NCI-H1694 treated with DMSO at 0.1 percent for 48 hours (cell line): ENCODE data around the gene TUBB3.
"Not testable (repeated sequence)": the region's sequence is repeated elsewhere in the genome, so short reads cannot be mapped to it uniquely, and the experiment has no call there.

ENCODE experiments used
- DNase-seq: peaks from one replicate; lab custom pipeline; 2025; lab: John Stamatoyannopoulos, UW

TUBB3 gene

DNA sequence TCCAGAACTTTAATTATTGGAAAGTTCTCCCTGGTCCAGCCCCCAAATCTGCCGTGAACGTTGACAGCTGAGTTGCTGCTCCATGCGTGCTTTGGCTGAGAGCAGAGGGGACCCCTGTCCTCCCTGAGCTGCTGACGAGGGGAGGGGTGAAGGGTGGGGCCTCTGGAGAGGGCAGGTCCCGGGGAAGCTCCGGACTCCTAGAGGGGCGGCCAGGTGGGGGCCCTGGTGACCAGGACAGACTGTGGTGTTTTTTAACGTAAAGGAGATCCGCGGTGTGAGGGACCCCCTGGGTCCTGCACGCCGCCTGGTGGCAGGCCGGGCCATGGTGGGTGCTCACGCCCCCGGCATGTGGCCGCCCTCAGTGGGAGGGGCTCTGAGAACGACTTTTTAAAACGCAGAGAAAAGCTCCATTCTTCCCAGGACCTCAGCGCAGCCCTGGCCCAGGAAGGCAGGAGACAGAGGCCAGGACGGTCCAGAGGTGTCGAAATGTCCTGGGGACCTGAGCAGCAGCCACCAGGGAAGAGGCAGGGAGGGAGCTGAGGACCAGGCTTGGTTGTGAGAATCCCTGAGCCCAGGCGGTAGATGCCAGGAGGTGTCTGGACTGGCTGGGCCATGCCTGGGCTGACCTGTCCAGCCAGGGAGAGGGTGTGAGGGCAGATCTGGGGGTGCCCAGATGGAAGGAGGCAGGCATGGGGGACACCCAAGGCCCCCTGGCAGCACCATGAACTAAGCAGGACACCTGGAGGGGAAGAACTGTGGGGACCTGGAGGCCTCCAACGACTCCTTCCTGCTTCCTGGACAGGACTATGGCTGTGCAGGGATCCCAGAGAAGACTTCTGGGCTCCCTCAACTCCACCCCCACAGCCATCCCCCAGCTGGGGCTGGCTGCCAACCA is 4.4 kb upstream of the TUBB3 start, which contains the start of gene MC1R:
Gene MC1R (plus strand): TSS at position 410 of the 895 bp plus-strand sequence. CDS start 397 bp downstream, at position 807.
- no peak for DNase-seq

DNA sequence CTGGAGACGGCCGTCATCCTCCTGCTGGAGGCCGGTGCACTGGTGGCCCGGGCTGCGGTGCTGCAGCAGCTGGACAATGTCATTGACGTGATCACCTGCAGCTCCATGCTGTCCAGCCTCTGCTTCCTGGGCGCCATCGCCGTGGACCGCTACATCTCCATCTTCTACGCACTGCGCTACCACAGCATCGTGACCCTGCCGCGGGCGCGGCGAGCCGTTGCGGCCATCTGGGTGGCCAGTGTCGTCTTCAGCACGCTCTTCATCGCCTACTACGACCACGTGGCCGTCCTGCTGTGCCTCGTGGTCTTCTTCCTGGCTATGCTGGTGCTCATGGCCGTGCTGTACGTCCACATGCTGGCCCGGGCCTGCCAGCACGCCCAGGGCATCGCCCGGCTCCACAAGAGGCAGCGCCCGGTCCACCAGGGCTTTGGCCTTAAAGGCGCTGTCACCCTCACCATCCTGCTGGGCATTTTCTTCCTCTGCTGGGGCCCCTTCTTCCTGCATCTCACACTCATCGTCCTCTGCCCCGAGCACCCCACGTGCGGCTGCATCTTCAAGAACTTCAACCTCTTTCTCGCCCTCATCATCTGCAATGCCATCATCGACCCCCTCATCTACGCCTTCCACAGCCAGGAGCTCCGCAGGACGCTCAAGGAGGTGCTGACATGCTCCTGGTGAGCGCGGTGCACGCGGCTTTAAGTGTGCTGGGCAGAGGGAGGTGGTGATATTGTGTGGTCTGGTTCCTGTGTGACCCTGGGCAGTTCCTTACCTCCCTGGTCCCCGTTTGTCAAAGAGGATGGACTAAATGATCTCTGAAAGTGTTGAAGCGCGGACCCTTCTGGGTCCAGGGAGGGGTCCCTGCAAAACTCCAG is 3.4 kb upstream of the TUBB3 start:
- DNase-seq = no peak

DNA sequence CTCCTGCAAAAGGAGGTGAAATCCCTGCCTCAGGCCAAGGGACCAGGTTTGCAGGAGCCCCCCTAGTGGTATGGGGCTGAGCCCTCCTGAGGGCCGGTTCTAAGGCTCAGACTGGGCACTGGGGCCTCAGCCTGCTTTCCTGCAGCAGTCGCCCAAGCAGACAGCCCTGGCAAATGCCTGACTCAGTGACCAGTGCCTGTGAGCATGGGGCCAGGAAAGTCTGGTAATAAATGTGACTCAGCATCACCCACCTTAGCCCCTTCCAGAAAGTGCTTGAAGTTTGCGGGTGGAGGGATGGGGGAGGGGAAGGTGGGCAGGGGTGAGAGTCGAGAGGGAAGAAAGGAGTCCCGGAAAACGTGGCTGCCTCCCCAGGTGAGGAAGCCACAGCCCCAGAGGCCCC is 2.4 kb upstream of the TUBB3 start:
- no peak for DNase-seq

GRCh38 chr16:89921131-89921701 is 1.9 kb upstream of the TUBB3 start:
- no peak for DNase-seq

DNA sequence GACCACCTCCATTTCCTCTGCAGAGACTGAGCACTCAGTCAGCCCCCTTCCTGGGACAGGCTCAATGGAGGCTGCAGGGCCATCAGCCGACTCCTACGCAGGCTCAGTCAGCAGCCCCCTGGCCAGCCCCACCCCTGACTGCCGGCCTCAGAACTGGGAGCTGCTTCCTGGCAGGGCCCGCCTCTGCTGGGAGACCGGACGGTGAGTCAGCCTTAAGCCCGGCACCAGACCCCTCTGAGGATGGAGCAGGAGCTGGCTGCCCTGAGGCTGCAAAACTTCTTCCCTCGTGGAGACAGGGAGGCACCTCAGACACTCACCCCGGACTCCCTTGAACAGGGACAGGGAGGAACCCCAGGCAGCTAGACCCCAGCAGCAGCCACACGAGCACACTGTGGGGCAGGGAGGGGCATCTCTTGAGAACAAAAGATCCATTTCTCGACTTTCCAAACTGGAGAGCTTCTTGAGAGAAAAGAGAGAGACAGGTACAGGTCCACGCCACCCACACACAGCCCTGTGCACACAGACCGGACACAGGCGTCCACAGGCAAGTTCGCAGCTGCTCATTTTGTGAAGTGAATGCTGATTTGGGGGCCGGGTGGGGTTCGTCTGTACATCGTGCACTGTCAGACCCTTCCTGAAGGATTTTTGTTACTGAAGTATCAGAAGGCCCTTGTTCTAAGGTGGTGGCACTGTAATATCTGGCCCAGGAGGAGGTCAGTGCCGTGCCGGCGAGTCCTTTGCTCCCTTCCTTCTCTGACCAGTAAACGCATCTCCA is 1.3 kb upstream of the TUBB3 start:
- DNase-seq = no peak

DNA sequence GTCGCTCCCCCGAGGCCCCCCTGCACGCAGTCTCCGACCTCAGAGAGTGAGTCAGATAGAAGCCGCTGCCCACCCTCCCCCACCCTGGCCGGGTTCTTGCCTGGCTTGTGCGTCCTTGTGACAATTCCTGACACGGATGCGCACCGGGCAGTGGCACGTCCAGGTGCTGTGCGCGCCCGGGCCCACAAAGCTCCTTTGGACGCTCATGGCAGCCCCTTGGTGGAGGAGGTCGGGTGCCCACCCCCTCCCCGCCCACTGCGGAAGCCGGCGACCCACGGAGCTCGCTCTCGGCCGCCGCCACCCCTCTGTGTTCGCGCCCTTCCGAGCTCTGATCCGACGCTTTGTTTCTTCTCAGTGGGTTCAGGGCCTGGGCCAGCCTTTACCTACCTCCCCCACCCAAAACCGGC is 662 bp upstream of the TUBB3 start:
- no peak for DNase-seq

GRCh38 chr16:89923640-89924296 is 626 bp downstream of the TUBB3 start:
- no peak for DNase-seq

DNA sequence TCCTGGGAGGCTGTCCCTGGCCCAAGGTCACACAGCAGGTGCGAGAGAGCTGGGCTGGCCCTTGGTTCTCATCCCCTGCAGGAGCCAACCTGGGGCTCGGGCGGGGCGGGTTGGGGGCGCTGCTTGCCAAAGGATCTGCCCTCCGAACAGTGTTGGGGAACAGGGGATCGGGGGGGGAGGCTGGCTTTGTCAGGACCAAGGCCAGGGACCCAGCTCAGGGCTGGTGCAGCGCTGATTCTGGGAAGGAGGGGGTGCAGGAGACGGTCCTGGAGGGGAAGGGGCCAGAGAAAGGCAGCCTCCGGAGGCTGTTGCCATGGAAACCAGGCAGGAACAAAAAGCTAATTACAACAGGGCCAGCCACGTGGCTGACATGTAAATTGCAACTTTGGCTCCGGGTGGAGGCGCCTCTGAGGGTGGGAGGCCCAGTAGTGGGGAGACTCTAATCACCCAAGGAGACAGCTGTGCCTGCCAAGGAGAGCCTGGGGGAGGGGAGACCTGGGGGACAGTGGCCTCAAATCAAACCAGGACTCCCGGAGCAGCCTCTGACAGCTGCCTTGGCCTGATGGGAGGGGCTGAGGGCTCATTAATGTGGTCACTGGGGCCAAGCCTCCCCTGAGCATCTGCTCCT is 1.3 kb downstream of the TUBB3 start:
- DNase-seq = peak; percentile 14

GRCh38 chr16:89924925-89925307 is 1.8 kb downstream of the TUBB3 start:
- DNase-seq = no peak

DNA sequence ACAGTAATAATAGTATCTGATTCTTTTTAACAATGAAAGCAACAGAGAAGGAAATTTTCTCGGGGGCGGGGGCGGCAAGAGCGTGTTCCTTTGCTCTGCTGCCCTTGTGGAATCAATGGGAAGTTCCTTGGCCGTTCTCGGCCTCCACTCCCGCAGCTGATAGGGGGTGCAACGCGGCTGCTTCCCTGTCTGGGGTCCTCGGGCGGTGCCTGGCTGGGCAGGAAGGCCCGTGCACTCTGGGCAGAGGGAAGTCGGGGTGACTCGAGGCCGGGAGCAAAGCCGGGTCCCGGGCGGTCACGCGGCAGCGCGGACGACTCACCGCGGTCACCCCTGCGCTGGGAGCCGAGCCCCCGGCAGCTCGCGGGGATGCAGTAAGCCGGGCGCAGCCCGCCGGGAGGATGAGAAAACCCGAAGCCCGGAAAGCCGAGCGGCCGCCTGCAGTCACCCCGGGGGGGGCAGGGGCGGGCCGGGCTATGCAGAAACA is 2.5 kb downstream of the TUBB3 start:
- no peak for DNase-seq

DNA sequence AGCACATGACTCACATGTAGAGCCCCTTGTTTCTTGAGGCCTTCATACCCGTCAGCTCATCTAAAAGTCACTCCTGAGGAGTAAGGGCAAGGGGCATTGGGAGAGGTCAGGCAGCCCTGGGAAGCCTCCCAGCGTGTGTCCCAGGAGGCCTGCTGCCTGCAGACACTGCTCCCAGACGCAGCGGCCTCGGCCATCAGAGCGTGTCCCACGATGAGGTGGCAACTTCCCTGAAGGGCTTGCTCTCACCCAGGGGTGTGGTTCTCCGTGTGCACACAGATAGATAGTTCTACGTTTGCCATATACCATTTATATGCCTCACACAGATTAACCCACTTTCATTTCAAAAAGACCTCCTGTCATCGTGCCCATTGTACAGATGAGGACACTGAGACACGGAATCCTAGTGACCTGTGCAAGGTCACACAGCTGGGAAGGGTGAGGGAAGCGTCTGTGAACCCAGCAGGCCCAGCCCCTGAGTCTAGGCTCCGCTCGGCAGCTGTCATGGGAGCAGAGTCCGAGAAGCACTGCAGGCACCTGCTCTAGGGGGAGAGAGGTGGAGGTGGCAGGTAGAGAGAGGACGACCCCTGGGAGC is 8.3 kb downstream of the TUBB3 start:
- no peak for DNase-seq

GRCh38 chr16:89931964-89932363 is 8.8 kb downstream of the TUBB3 start:
- no peak for DNase-seq

DNA sequence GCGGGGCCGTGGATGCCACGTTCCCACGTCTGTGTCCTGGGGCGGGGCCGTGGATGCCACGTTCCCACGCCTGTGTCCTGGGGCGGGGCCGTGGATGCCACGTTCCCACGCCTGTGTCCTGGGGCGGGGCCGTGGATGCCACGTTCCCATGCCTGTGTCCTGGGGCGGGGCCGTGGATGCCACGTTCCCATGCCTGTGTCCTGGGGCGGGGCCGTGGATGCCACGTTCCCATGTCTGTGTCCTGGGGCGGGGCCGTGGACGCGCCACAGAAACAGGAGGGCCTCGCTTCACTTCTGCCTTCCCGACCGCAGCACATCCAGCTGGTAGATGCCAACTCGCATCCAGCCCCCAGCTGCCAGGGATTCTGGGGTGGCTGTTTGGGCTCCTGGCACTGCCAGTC is 10.9 kb downstream of the TUBB3 start:
- DNase-seq = not testable (repeated sequence)

- DNase-seq = no peak
Observed at GRCh38 chr16:89934611-89935553, 11.7 kb downstream of the TUBB3 start.

- not testable (repeated sequence) for DNase-seq
Observed at GRCh38 chr16:89935620-89936019, 12.5 kb downstream of the TUBB3 start.

- DNase-seq = no peak
Observed at GRCh38 chr16:89936034-89936433, 12.9 kb downstream of the TUBB3 start.

GRCh38 chr16:89936508-89936907 is 13.4 kb downstream of the TUBB3 start:
- no peak for DNase-seq

DNA sequence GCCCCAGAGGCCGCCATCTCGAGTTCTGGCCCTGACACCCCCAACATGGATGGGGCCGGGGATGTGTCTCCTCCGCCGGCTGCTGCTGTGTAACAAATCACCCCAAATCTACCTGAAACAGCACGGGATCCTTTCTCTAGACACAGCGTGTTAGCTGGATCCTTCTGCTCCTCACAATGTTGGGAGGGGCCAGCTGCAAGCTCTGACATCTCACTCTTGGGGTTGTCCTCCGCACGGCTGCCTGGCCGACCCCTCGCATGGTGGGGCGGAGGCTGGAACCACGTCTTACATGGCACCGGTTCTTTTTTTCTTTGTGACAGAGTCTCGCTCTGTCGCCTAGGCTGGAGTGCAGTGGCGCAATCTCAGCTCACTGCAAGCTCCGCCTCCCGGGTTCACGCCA is 13.8 kb downstream of the TUBB3 start:
- no peak for DNase-seq
